LNCAP (cell line): ENCODE measurements around the gene ATP2A3.

Experiments
- TF ChIP-seq, protein P1 (sequence below): fragments of 450-650 bp; IDR thresholded peaks from 2 replicates; pipeline ENCODE4 v1.5.1; 2017; ENCODE audit warnings: mild to moderate bottlenecking

The ATP2A3 gene

GRCh38 chr17:3903051-3903825 lies 61.0 kb downstream of the ATP2A3 start:
- TF ChIP-seq, protein P1, sequence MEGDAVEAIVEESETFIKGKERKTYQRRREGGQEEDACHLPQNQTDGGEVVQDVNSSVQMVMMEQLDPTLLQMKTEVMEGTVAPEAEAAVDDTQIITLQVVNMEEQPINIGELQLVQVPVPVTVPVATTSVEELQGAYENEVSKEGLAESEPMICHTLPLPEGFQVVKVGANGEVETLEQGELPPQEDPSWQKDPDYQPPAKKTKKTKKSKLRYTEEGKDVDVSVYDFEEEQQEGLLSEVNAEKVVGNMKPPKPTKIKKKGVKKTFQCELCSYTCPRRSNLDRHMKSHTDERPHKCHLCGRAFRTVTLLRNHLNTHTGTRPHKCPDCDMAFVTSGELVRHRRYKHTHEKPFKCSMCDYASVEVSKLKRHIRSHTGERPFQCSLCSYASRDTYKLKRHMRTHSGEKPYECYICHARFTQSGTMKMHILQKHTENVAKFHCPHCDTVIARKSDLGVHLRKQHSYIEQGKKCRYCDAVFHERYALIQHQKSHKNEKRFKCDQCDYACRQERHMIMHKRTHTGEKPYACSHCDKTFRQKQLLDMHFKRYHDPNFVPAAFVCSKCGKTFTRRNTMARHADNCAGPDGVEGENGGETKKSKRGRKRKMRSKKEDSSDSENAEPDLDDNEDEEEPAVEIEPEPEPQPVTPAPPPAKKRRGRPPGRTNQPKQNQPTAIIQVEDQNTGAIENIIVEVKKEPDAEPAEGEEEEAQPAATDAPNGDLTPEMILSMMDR: no peak

- TF ChIP-seq, protein P1: no peak
Measured at GRCh38 chr17:3900646-3901045, 63.6 kb downstream of the ATP2A3 start.

- TF ChIP-seq, protein P1: no peak
Measured at GRCh38 chr17:3897731-3898130, 66.5 kb downstream of the ATP2A3 start.

DNA sequence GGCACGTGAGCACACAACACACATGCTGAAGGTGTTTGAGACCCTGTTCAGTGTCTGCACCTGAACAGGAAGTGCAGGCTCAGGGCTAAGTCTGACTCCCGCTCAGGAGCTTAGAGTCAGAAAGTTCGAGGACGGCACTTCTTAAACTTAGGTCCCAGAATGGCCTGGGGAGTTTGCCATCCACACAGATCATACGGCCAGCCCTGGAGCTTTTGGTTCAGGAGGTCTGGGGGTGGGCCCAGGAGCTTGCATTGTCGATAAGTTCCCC lies 67.3 kb downstream of the ATP2A3 start:
- TF ChIP-seq, protein P1: no peak

DNA sequence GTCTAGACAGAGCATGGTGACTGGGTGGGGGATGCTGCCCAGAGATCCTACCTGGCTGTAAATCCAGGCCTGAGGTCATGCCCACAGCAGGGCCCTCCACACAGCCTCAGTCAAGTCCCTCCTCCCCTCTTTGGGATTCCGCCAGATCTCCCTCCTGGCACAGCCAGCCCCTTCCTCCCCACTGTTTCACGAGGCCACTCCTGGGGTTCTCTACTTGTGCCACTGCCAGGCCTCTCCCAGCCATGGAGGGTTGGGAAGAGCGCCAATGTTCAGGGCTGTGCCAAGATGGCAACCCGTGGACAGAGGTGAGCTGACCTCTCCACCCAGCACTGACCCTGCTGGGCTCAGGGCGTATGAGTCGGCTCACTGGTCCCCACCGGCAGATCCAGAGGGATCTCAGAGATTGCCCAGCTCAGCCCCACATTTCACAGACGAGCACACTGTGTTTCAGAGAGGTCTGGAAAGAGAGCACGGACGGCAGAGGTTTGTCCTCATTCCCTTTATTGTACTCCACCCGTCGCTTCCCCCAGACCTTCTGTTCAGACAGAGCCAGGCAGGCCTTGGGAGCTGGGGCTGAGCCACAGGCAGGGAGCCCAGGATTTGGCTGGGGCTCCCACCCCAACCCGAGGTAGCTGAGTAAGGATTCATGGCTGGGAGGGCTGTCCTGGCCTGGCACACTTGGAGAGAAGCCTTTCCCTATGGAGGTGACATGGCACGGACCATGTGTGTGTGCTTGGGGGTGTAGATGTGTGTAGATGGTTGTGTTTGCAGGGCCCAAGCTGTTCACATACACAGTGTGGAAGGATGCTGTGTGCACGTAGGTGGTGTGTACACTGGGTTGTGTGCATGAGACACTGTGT lies 67.9 kb downstream of the ATP2A3 start:
- TF ChIP-seq, protein P1: no peak

DNA sequence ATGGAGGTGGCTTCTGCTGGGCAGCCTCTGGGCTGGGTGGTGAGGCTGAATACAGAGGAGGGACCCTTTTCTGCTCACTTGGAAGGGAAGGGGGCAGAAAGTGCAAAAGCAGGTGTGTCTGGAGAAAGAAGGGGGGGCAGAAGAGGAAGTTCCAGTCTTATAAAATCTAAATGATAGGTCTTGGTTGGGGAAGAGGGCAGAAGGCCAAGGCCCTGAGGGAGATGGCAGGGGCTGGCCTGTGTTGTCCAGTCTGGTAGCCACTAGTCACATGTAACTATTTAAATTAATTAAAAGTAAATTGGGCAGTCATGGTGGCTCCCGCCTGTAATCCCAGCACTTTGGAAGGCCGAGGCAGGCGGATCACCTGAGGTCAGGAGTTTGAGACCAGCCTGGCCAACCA lies 68.9 kb downstream of the ATP2A3 start:
- TF ChIP-seq, protein P1: no peak

- TF ChIP-seq, protein P1: no peak
Measured at GRCh38 chr17:3894911-3895343, 69.3 kb downstream of the ATP2A3 start.
